ENCODE measurements around the gene INSIG1.

DNA sequence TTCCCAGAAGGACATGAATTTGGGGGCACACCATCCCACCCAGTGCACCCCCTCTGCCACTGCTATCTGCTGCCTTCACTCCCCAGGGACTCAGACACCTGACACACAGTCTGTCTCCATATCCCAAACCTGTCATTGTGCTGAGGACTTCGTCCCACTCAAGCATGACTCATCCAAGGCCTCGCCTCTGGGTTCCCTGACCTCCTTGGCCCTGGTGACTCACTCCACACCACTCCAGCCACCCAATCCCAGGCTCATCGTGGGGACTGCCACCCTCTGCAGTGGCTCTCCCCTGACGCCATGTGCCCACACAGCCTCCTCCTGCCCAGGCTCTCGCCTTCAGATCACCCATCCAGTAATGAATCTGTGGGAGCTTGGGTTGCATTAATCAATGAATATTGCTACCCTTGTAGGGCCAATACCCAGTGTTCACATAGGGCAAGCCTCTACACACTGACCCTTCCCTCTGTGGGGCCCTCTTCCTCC lies 6.6 kb upstream of the INSIG1 start:
- TF ChIP-seq CTCF (conservative IDR thresholded peaks at IDR 0.05 in 1 of 2, IDR thresholded peaks at IDR 0.05 in 1 of 2; ENCODE audit: extremely low read depth in 1 of 2, insufficient read depth in 1 of 2, low read depth in 1 of 2, low read length in 2 of 2) (no peak), EZH2 (IDR thresholded peaks at IDR 0.05; ENCODE audit: borderline replicate concordance, low read length) (no peak)

All from mammary epithelial cell (primary cell).